Left lung (tissue), 10 donors: ENCODE measurements around the gene FMNL3. TPM values are rescaled to one million over a fixed set of nuclear protein-coding genes. Genes with fewer than 3 reads are reported as not detected.
"Not testable (repeated sequence)": the region's sequence is repeated elsewhere in the genome, so short reads cannot be mapped to it uniquely, and the experiment has no call there.

Experiments
- ATAC-seq: fragments of 200-7000 bp; cut with Tn5 transposase; one replicate; pipeline ENCODE4 v1.9.1; 2020; ENCODE audit warnings: moderate library complexity
- DNase-seq, 4 donors: peaks; one replicate each; pipeline ENCODE4 v3.0.0-alpha.2; 2013 to 2020
- H3K27ac ChIP-seq, 2 donors: fragments of 200-600 bp; sonication (generic) in 1 of 2; one replicate each; pipeline versions ENCODE4 v1.5.0 to v1.8.0; 2020 to 2021
- H3K27me3 ChIP-seq, 2 donors: fragments of 200-600 bp; sonication (generic) in 1 of 2; one replicate each; pipeline versions ENCODE4 v1.5.0 to v1.8.0; 2020 to 2021
- H3K36me3 ChIP-seq, 2 donors: fragments of 200-600 bp; sonication (generic) in 1 of 2; one replicate each; pipeline versions ENCODE4 v1.5.0 to v1.8.0; 2020 to 2021
- H3K4me1 ChIP-seq, 2 donors: fragments of 200-600 bp; one replicate each; pipeline ENCODE4 v1.8.0; 2021
- H3K4me3 ChIP-seq, 2 donors: fragments of 200-600 bp; sonication (generic) in 1 of 2; one replicate each; pipeline versions ENCODE4 v1.5.0 to v1.8.0; 2020 to 2021; ENCODE audit warnings: mild to moderate bottlenecking in 1 of 2
- H3K9me3 ChIP-seq, 2 donors: fragments of 200-600 bp; sonication (generic) in 1 of 2; one replicate each; pipeline versions ENCODE4 v1.5.0 to v1.8.0; 2020 to 2021
- CTCF ChIP-seq, 2 donors: fragments of 200-600 bp; sonication (generic) in 1 of 2; IDR thresholded peaks; one replicate each; pipeline versions ENCODE4 v1.5.0 to v1.8.0; 2021; ENCODE audit warnings: antibody characterized with exemption in 2 of 2
- intact Hi-C, 2 donors: fragments of 100-400 bp; cut with DNase I; formaldehyde crosslinking; loops; one replicate each; pipeline versions ENCODE4 v1.11.2 to v1.14.2; 2022
- polyA plus RNA-seq, 6 donors: library from polyadenylated mRNA; unstranded; fragments of 120-200 nt; gene quantifications; one replicate each; pipeline ENCODE4 v1.2.1, GENCODE V29; 2013; ENCODE audit not compliant: insufficient read length in 6 of 6
- total RNA-seq, 2 donors: library from RNA; stranded (reverse); fragmentation: NEBNext Ultra II Directional; extraction: Animal tissue kit (Norgen Biotek cat#: 25700); gene quantifications; one replicate each; pipeline ENCODE4 v1.2.1, GENCODE V29; 2021
- donor health status: DM: no; HTN: yes; CAD: no.
- donor health status: DM: no; HTN: no; CAD: no.

FMNL3 gene
- total and polyA plus RNA-seq, 8 donors = 30.0 to 61.7 (median 57.5) TPM

- ATAC-seq (no peak), DNase-seq (no peak)
- intact Hi-C loops = no loop called here
- H3K36me3 ChIP-seq = no peaks in the 10 kb centered on the region
- H3K9me3 ChIP-seq = no peaks in the 10 kb centered on the region
- H3K27ac ChIP-seq = no peak overlapping the region
- no peak overlapping the region for H3K4me3 ChIP-seq
- H3K27me3 ChIP-seq = no peaks in the 10 kb centered on the region
- no peak for TF ChIP-seq CTCF (IDR thresholded peaks at IDR 0.05)
- H3K4me1 ChIP-seq = no peaks in the 10 kb centered on the region
These were observed 22.8 kb upstream of the FMNL3 start for GRCh38 chr12:49730050-49730449.

- ATAC-seq (no peak), DNase-seq (no peak)
- no peak overlapping the region for H3K27ac ChIP-seq
- no peaks in the 10 kb centered on the region for H3K36me3 ChIP-seq
- intact Hi-C loops = no loop called here
- no peak overlapping the region for H3K4me3 ChIP-seq
- no peaks in the 10 kb centered on the region for H3K9me3 ChIP-seq
- no peak for TF ChIP-seq CTCF (IDR thresholded peaks at IDR 0.05)
- peaks cover 0 to 6% of the 10 kb centered on the region in 2 donors for H3K27me3 ChIP-seq
- H3K4me1 ChIP-seq = no peaks in the 10 kb centered on the region
These were observed 21.2 kb upstream of the FMNL3 start for GRCh38 chr12:49728446-49728845.

- H3K4me1 ChIP-seq, H3K9me3 ChIP-seq, H3K27me3 ChIP-seq, ATAC-seq, H3K36me3 ChIP-seq, DNase-seq, H3K27ac ChIP-seq, intact Hi-C loops, H3K4me3 ChIP-seq: not testable (repeated sequence)
These were observed 14.2 kb upstream of the FMNL3 start for GRCh38 chr12:49721355-49721754.

- no peaks in the 10 kb centered on the region for H3K9me3 ChIP-seq
- H3K36me3 ChIP-seq = no peaks in the 10 kb centered on the region
- TF ChIP-seq CTCF (IDR thresholded peaks at IDR 0.05) = no peak
- no peak overlapping the region for H3K27ac ChIP-seq
- ATAC-seq = no peak
- intact Hi-C loops = no loop called here
- DNase-seq = no peak
- H3K4me3 ChIP-seq = no peak overlapping the region
- H3K4me1 ChIP-seq = no peaks in the 10 kb centered on the region
- peaks cover 0 to 15% of the 10 kb centered on the region in 2 donors for H3K27me3 ChIP-seq
These were observed 13.0 kb upstream of the FMNL3 start for GRCh38 chr12:49720214-49720613.

- DNase-seq, H3K36me3 ChIP-seq, H3K27ac ChIP-seq, H3K4me3 ChIP-seq, ATAC-seq, H3K4me1 ChIP-seq, H3K9me3 ChIP-seq, intact Hi-C loops: not testable (repeated sequence)
- peaks cover 0 to 16% of the 10 kb centered on the region in 2 donors for H3K27me3 ChIP-seq
These were observed 10.6 kb upstream of the FMNL3 start for GRCh38 chr12:49717800-49718199.

GRCh38 chr12:49716553-49716952 lies 9.3 kb upstream of the FMNL3 start:
- Histone ChIP-seq H3K9me3 (no peaks in the 10 kb centered on the region), H3K4me3 (no peak overlapping the region), H3K27ac (no peak overlapping the region), H3K36me3 (no peaks in the 10 kb centered on the region), H3K27me3 (peaks cover 0 to 16% of the 10 kb centered on the region in 2 donors), H3K4me1 (no peaks in the 10 kb centered on the region)
- TF ChIP-seq CTCF (IDR thresholded peaks at IDR 0.05) = no peak
- intact Hi-C loops = no loop called here
- ATAC-seq (no peak), DNase-seq (no peak)

- H3K36me3 ChIP-seq, H3K4me3 ChIP-seq, DNase-seq, H3K27ac ChIP-seq, ATAC-seq, H3K4me1 ChIP-seq, H3K9me3 ChIP-seq, intact Hi-C loops: not testable (repeated sequence)
- H3K27me3 ChIP-seq = peaks cover 0 to 16% of the 10 kb centered on the region in 2 donors
These were observed 6.7 kb upstream of the FMNL3 start for GRCh38 chr12:49713952-49714351.
